Measurements from ENCODE around the gene KAT2B. TPM values are rescaled to one million over a fixed set of nuclear protein-coding genes. Genes with fewer than 3 reads are reported as not detected.

The KAT2B gene
- total and polyA plus RNA-seq, 2 donors (not counting 1 experiment from before 2014, with no cell fraction given) = 21.7 to 57.5 TPM

DNA sequence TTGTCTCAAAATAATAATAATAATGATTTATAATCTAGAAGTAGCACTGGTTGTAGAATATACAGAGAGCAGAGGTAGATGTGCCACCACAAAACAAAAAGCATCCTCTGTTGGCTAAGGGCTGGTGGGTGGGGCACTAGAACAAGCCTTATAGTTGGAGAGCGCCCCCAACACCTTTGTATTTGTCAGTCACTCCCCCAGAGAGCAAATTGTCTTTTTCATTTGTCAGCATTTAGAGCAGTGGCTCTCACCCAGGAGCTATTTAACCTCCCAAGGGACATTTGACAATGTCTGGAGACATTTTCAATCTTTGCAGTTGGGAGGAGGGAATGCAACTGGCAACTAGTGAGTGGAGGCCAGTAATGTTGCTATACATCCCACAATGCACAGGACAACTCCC, 6.3 kb downstream of the KAT2B start:
- H3K4me1 Mint-ChIP-seq = peaks cover 76% of the 10 kb centered on the region
- no peaks in the 10 kb centered on the region for H3K27me3 Mint-ChIP-seq
- ChIA-PET CTCF (interaction anchor here (0.9 to 1.6 kb wide), 2 partner anchors 18 to 27 kb away, joined by 3 to 4 read pairs; no protein-coding TSS in a partner anchor), POLR2A (no interaction called here)
- Histone ChIP-seq H3K27me3 (replicated peaks in 1 of 4; ENCODE audit: control extremely low read depth in 1 of 4, control insufficient read depth in 3 of 4, insufficient read depth in 4 of 4, low read length in 3 of 4) (no peaks in the 10 kb centered on the region), H3K4me2 (replicated peaks; ENCODE audit: low read depth, low read length, poor library complexity, severe bottlenecking) (no peak overlapping the region), H3K36me3 (replicated peaks in 1 of 2; ENCODE audit: control extremely low read depth in 1 of 2, control insufficient read depth in 1 of 2, extremely low read depth in 1 of 2, insufficient read depth in 2 of 2, low read length in 1 of 2) (peaks cover 0 to 7% of the 10 kb centered on the region in 2 experiments), H3K9ac (ENCODE audit: low read length) (no peak overlapping the region), H3K27ac (ENCODE audit: low read length in 2 of 2) (peak overlapping the region in 1 of 2 donors; percentile 88), H3K4me1 (ENCODE audit: control insufficient read depth in 2 of 2, insufficient read depth in 2 of 2, low read length in 2 of 2) (peaks cover 62 to 77% of the 10 kb centered on the region in 2 donors), H3K79me2 (ENCODE audit: control insufficient read depth, insufficient read depth, low read length) (peaks cover 93% of the 10 kb centered on the region), H3K4me3 (ENCODE audit: control extremely low read depth in 1 of 5, extremely low read depth in 1 of 5, insufficient read depth in 1 of 5, low read depth in 2 of 5, low read length in 4 of 5) (no peak overlapping the region), H3K9me3 (ENCODE audit: control extremely low read depth in 1 of 3, control insufficient read depth in 2 of 3, insufficient read depth in 1 of 3, low read length in 2 of 3) (no peaks in the 10 kb centered on the region), H4K20me1 (ENCODE audit: control insufficient read depth, insufficient read depth, low read length, poor library complexity, severe bottlenecking) (peaks cover 7% of the 10 kb centered on the region), H2AFZ (ENCODE audit: insufficient read depth, low read depth, low read length, poor library complexity, severe bottlenecking) (no peak overlapping the region)
- intact Hi-C loops (cut with micrococcal nuclease) = no loop called here
- peak overlapping the region; percentile 46 for H3K27ac Mint-ChIP-seq
- H3K4me3 Mint-ChIP-seq = no peak overlapping the region
- DNase-seq = no peak
- no peak for TF ChIP-seq EZH2 (IDR thresholded peaks at IDR 0.05; ENCODE audit: borderline replicate concordance, insufficient read depth, low read depth, low read length, poor library complexity, severe bottlenecking)
- TF ChIP-seq, protein P1, sequence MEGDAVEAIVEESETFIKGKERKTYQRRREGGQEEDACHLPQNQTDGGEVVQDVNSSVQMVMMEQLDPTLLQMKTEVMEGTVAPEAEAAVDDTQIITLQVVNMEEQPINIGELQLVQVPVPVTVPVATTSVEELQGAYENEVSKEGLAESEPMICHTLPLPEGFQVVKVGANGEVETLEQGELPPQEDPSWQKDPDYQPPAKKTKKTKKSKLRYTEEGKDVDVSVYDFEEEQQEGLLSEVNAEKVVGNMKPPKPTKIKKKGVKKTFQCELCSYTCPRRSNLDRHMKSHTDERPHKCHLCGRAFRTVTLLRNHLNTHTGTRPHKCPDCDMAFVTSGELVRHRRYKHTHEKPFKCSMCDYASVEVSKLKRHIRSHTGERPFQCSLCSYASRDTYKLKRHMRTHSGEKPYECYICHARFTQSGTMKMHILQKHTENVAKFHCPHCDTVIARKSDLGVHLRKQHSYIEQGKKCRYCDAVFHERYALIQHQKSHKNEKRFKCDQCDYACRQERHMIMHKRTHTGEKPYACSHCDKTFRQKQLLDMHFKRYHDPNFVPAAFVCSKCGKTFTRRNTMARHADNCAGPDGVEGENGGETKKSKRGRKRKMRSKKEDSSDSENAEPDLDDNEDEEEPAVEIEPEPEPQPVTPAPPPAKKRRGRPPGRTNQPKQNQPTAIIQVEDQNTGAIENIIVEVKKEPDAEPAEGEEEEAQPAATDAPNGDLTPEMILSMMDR (IDR thresholded peaks at IDR 0.05) = no peak
- 100% methylated on average over 1 of the region's 1 CpG for WGBS (ENCODE audit: insufficient coverage)
- ATAC-seq (ENCODE audit: low read depth) = no peak
- no peaks in the 10 kb centered on the region for H3K9me3 Mint-ChIP-seq (ENCODE audit: insufficient read depth)

DNA sequence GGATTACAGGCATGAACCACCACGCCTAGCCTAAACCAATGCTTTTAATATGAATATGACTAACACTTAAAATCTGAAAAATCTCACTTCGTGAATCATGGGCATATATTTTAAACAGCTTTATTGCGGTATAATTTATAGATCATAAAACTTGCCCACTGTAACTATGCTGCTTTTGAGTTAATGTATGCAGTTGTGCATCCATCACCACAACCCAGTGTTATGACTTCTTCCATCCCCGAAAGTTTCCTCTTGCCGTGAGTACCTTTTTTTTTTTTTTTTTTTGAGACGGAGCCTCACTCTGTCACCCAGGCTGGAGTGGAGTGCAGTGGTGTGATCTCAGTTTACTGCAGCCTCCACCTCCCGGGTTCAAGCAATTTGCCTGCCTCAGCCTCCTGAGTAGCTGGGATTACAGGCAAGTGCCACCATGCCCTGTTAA, 7.1 kb downstream of the KAT2B start:
- intact Hi-C loops (cut with micrococcal nuclease) = no loop called here
- H4K20me1 ChIP-seq (ENCODE audit: control insufficient read depth, insufficient read depth, low read length, poor library complexity, severe bottlenecking) = peaks cover 7% of the 10 kb centered on the region
- no peaks in the 10 kb centered on the region for H3K27me3 ChIP-seq (replicated peaks in 1 of 4; ENCODE audit: control extremely low read depth in 1 of 4, control insufficient read depth in 3 of 4, insufficient read depth in 4 of 4, low read length in 3 of 4)
- no peak overlapping the region for H3K9ac ChIP-seq (ENCODE audit: low read length)
- Mint-ChIP-seq H3K27ac (peak overlapping the region; percentile 70), H3K4me3 (peak overlapping the region; percentile 32), H3K27me3 (no peaks in the 10 kb centered on the region), H3K4me1 (peaks cover 75% of the 10 kb centered on the region), H3K9me3 (ENCODE audit: insufficient read depth) (no peaks in the 10 kb centered on the region)
- H3K4me3 ChIP-seq (ENCODE audit: control extremely low read depth in 1 of 5, extremely low read depth in 1 of 5, insufficient read depth in 1 of 5, low read depth in 2 of 5, low read length in 4 of 5) = peak overlapping the region in 1 of 5 experiments; percentile 62
- POLR2A ChIA-PET = no interaction called here
- H3K27ac ChIP-seq (ENCODE audit: low read length in 2 of 2) = peak overlapping the region in 1 of 2 donors; percentile 88
- H3K79me2 ChIP-seq (ENCODE audit: control insufficient read depth, insufficient read depth, low read length) = peaks cover 87% of the 10 kb centered on the region
- TF ChIP-seq, protein P1 (IDR thresholded peaks at IDR 0.05) = no peak
- TF ChIP-seq EZH2 (IDR thresholded peaks at IDR 0.05; ENCODE audit: borderline replicate concordance, insufficient read depth, low read depth, low read length, poor library complexity, severe bottlenecking) = no peak
- H3K4me1 ChIP-seq (ENCODE audit: control insufficient read depth in 2 of 2, insufficient read depth in 2 of 2, low read length in 2 of 2) = peaks cover 54 to 69% of the 10 kb centered on the region in 2 donors
- H3K36me3 ChIP-seq (replicated peaks in 1 of 2; ENCODE audit: control extremely low read depth in 1 of 2, control insufficient read depth in 1 of 2, extremely low read depth in 1 of 2, insufficient read depth in 2 of 2, low read length in 1 of 2) = peaks cover 0 to 7% of the 10 kb centered on the region in 2 experiments
- H2AFZ ChIP-seq (ENCODE audit: insufficient read depth, low read depth, low read length, poor library complexity, severe bottlenecking) = no peak overlapping the region
- ATAC-seq (ENCODE audit: low read depth) (no peak), DNase-seq (no peak)
- WGBS (ENCODE audit: insufficient coverage) = 75% methylated on average over 1 of the region's 7 CpGs
- no peaks in the 10 kb centered on the region for H3K9me3 ChIP-seq (ENCODE audit: control extremely low read depth in 1 of 3, control insufficient read depth in 2 of 3, insufficient read depth in 1 of 3, low read length in 2 of 3)
- H3K4me2 ChIP-seq (replicated peaks; ENCODE audit: low read depth, low read length, poor library complexity, severe bottlenecking) = peak overlapping the region; percentile 74
- CTCF ChIA-PET = interaction anchor here (0.9 to 1.6 kb wide), 2 partner anchors 17 to 26 kb away, joined by 3 to 4 read pairs; no protein-coding TSS in a partner anchor

All from B cell (primary cell).